Gastroesophageal sphincter (tissue), 3 donors: ENCODE measurements around the gene CYP46A1.

Experiments used
- POLR2A ChIP-seq, 2 donors: fragments of 450-650 bp; IDR thresholded peaks; one replicate each; pipeline ENCODE4 v1.6.1; 2017; ENCODE audit warnings: antibody characterized with exemption in 2 of 2, mild to moderate bottlenecking in 2 of 2, moderate library complexity in 1 of 2
- POLR2AphosphoS5 ChIP-seq: sonication (generic); formaldehyde crosslinking; IDR thresholded peaks from one replicate; pipeline ENCODE4 v1.6.1; 2017; ENCODE audit warnings: antibody characterized with exemption
- TF ChIP-seq, protein P1 (sequence below), 4 experiments: fragments of 200-600 bp in 2 of 4; fragments of 450-650 bp in 2 of 4; sonication (generic) in 1 of 4; IDR thresholded peaks; one replicate each; pipeline ENCODE4 v1.5.1; 2017 to 2019; ENCODE audit warnings: antibody characterized with exemption in 4 of 4, mild to moderate bottlenecking in 2 of 4, moderate library complexity in 2 of 4

DNA sequence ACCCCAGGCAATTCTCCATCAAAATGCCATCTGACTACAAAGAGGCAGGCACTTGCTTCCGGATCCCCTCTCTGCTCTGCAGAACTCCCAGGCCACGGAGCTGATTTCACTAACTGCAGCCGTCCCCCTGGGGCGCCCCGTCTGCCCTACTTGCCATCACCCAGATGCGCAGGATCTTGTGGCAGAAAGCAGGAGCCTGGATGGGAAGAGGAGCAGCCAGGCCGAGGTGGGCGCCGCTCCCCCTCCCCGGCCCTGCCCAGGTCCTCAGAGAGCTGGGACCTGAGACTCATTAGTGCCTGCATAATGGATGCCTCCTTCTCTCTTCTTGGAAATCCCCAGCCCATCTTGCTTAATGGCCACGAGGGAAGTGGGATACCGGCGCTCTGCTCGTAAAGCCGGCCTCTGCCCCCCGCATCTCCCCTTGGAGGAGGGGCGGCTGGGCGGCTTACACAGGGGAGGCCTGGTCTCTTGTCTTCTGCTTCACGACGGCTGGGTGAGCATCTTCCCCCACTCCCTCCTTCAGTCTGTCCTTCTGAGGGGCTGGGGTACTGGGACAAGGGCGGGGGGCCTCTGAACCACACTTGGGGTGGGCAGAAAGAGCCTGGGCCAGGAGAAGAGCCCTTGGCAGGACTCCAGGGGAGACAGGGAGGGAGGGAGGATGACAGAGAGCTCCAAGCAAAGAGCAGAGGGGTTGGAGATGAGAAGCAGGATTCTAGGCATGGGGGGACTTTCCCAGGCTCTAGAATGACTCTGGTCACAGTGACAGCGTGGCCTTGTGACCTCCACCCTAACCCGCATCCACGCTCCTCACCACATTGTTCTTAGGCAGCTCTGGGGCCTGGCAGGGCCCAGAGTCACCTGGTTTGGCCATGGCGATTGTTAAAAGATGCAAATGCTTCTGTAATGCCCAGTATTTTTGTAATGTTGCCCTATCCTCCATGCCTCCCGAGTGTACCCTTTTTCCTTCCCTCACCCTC lies 89.7 kb downstream of the CYP46A1 start:
- TF ChIP-seq, protein P1, sequence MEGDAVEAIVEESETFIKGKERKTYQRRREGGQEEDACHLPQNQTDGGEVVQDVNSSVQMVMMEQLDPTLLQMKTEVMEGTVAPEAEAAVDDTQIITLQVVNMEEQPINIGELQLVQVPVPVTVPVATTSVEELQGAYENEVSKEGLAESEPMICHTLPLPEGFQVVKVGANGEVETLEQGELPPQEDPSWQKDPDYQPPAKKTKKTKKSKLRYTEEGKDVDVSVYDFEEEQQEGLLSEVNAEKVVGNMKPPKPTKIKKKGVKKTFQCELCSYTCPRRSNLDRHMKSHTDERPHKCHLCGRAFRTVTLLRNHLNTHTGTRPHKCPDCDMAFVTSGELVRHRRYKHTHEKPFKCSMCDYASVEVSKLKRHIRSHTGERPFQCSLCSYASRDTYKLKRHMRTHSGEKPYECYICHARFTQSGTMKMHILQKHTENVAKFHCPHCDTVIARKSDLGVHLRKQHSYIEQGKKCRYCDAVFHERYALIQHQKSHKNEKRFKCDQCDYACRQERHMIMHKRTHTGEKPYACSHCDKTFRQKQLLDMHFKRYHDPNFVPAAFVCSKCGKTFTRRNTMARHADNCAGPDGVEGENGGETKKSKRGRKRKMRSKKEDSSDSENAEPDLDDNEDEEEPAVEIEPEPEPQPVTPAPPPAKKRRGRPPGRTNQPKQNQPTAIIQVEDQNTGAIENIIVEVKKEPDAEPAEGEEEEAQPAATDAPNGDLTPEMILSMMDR (IDR thresholded peaks at IDR 0.05), result no peak
- TF ChIP-seq POLR2A (IDR thresholded peaks at IDR 0.05) (no peak), POLR2AphosphoS5 (no peak)
